Stomach (tissue), 9 donors: ENCODE measurements around the gene CRIM1. TPM values are rescaled to one million over a fixed set of nuclear protein-coding genes. Genes with fewer than 3 reads are reported as not detected.

Experiments
- DNase-seq, 2 donors: peaks; one replicate each; pipeline versions ENCODE4 v3.0.0 to v3.0.0-alpha.2; 2013 to 2019
- H3K27ac ChIP-seq, 5 donors: fragments of 200-600 bp in 4 of 5; sonication (generic) in 4 of 5; one replicate each; pipeline ENCODE4 v1.5.1; 2013 to 2019; ENCODE audit warnings: mild to moderate bottlenecking in 1 of 5, moderate library complexity in 1 of 5
- H3K27me3 ChIP-seq, 3 donors: fragments of 200-600 bp; sonication (generic); one replicate each; pipeline ENCODE4 v1.5.1; 2017 to 2019; ENCODE audit warnings: mixed run types in 1 of 3
- H3K36me3 ChIP-seq, 4 donors: fragments of 200-600 bp; sonication (generic); 1 replicate in 3 of 4; 2 replicates in 1 of 4; pipeline ENCODE4 v1.5.1; 2016 to 2019
- H3K4me1 ChIP-seq, 4 donors: fragments of 200-600 bp; sonication (generic); one replicate each; pipeline ENCODE4 v1.5.1; 2016 to 2019
- H3K4me3 ChIP-seq, 4 donors: fragments of 200-600 bp; sonication (generic) in 3 of 4; one replicate each; pipeline ENCODE4 v1.5.1; 2016 to 2019; ENCODE audit warnings: mild to moderate bottlenecking in 1 of 4
- H3K9me3 ChIP-seq, 4 donors: fragments of 200-600 bp; sonication (generic); one replicate each; pipeline ENCODE4 v1.5.1; 2016 to 2019
- EP300 ChIP-seq: sonication (generic); formaldehyde crosslinking; IDR thresholded peaks from one replicate; pipeline ENCODE4 v1.6.1; 2017; ENCODE audit warnings: antibody characterized with exemption
- POLR2A ChIP-seq, 4 donors: fragments of 450-650 bp; IDR thresholded peaks; one replicate each; pipeline ENCODE4 v1.6.1; 2016; ENCODE audit warnings: antibody characterized with exemption in 4 of 4, control low read depth in 2 of 4, mild to moderate bottlenecking in 1 of 4, moderate library complexity in 1 of 4
- POLR2AphosphoS5 ChIP-seq, 3 donors: sonication (generic); formaldehyde crosslinking; IDR thresholded peaks; one replicate each; pipeline ENCODE4 v1.6.1; 2016; ENCODE audit warnings: antibody characterized with exemption in 3 of 3
- WGBS, 5 donors: extraction: QIAGEN DNeasy Blood & Tissue Kit in 3 of 5; methylation state at CpG; one replicate each; pipeline versions ENCODE4 v1.1.5 to v1.1.7; 2013 to 2018; 5-methylcytosine and 5-hydroxymethylcytosine counted together
- intact Hi-C: fragments of 100-400 bp; cut with DNase I; formaldehyde crosslinking; loops from one replicate; pipeline ENCODE4 v1.15.1; 2023; ENCODE audit warnings: low total_unique reads
- polyA plus RNA-seq, 3 donors: library from polyadenylated mRNA; stranded (reverse); fragments of 200-250 nt; gene quantifications; one replicate each; pipeline ENCODE4 v1.2.3, GENCODE V29; 2013
- total RNA-seq, 5 donors: library from RNA; depleted of rRNA; stranded (reverse); fragments of >200 nt; gene quantifications; one replicate each; pipeline versions ENCODE4 v1.1.0 to v1.2.3, GENCODE V29; 2014 to 2016
- TF ChIP-seq, protein P1 (sequence below), 7 experiments: fragments of 450-650 bp in 4 of 7; fragments of 200-600 bp in 3 of 7; sonication (generic) in 3 of 7; IDR thresholded peaks; one replicate each; pipeline ENCODE4 v1.5.1; 2016 to 2019; ENCODE audit warnings: antibody characterized with exemption in 7 of 7, control low read depth in 2 of 7, mild to moderate bottlenecking in 1 of 7
- donor health status: healthy with polysubstance abuse.
- donor health status: Bipolar disorder and iron deficiency.
- donor health status: healthy.

Gene CRIM1
- total and polyA plus RNA-seq, 8 donors: 3.1 to 158 (median 50.7) TPM

DNA sequence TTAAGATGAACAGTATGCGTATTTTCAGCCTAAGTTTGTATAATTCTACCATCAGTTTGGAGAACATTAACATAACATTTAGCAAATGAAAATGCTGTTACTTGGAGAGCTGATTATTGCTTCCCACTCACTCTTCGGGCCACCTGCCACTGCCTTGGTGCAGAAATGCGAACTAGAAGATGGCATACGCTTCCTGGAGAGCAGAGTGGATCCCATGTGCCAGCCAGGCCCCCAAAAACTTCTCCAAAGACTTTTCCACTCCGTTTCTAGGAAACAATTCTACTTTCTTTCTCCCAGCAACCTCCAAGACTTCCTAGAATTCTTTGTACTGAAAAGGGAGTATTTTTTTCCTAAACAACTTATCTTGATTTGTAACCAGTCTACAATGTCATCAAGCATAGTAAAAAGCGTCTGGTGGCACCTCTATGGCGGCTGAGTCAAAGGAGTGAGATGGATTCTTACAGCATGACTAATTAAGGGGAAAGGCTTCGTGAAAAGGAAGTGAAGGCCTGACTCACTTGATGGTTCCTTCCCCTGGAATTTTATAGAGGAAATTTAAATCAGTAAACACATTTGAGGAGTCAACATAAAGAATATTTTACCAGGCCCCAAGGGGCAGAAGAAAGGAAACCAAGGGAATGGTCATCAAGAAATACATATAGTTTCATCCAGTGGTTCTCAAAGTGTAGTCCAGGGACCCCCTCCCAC is 205.8 kb downstream of the CRIM1 start:
- no peak for TF ChIP-seq POLR2A (IDR thresholded peaks at IDR 0.05)
- TF ChIP-seq, protein P1, sequence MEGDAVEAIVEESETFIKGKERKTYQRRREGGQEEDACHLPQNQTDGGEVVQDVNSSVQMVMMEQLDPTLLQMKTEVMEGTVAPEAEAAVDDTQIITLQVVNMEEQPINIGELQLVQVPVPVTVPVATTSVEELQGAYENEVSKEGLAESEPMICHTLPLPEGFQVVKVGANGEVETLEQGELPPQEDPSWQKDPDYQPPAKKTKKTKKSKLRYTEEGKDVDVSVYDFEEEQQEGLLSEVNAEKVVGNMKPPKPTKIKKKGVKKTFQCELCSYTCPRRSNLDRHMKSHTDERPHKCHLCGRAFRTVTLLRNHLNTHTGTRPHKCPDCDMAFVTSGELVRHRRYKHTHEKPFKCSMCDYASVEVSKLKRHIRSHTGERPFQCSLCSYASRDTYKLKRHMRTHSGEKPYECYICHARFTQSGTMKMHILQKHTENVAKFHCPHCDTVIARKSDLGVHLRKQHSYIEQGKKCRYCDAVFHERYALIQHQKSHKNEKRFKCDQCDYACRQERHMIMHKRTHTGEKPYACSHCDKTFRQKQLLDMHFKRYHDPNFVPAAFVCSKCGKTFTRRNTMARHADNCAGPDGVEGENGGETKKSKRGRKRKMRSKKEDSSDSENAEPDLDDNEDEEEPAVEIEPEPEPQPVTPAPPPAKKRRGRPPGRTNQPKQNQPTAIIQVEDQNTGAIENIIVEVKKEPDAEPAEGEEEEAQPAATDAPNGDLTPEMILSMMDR (IDR thresholded peaks at IDR 0.05): no peak
- no peak for TF ChIP-seq EP300
- peak; percentile 10 to 65 (median 17) for TF ChIP-seq POLR2AphosphoS5 (IDR thresholded peaks at IDR 0.05)
- Histone ChIP-seq H3K4me3 (no peak overlapping the region), H3K36me3 (peaks cover 0 to 15% (median 10%) of the 10 kb centered on the region in 4 donors), H3K4me1 (peaks cover 10 to 37% (median 18%) of the 10 kb centered on the region in 4 donors), H3K9me3 (no peaks in the 10 kb centered on the region), H3K27me3 (no peaks in the 10 kb centered on the region), H3K27ac (peak overlapping the region in 4 of 5 donors; percentile 23 to 78 (median 58))
- 67 to 74% (median 69%) methylated on average over 8 of the region's 8 CpGs for WGBS, 5 donors
- intact Hi-C loops: no loop called here
- DNase-seq: peak in 1 of 2 donors; percentile 78

DNA sequence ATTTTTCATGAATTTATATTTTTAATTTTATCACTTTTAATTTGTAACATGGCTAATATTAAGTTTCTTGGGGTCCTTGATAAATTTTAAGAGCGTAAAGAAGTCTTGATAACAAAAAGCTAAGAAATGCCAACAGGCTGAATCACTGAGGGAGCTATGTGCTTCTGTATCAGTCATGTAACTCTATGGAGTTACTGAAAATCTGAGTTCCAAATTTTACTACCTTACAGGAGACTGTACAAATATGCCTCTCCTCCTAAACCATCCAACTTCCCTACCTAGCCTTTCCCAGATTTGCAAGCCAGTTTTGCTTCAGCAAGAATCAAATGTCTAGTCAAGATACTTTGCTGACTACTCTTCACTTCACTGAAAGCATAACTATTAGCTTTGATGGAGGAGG is 206.7 kb downstream of the CRIM1 start:
- no peaks in the 10 kb centered on the region for H3K27me3 ChIP-seq
- H3K9me3 ChIP-seq: no peaks in the 10 kb centered on the region
- no peak overlapping the region for H3K4me3 ChIP-seq
- peak overlapping the region in 3 of 5 donors; percentile 48 to 78 (median 67) for H3K27ac ChIP-seq
- peaks cover 0 to 22% (median 16%) of the 10 kb centered on the region in 4 donors for H3K36me3 ChIP-seq
- peaks cover 10 to 37% (median 18%) of the 10 kb centered on the region in 4 donors for H3K4me1 ChIP-seq
- WGBS, 5 donors: 69 to 95% (median 87%) methylated on average over 1 of the region's 1 CpG
- intact Hi-C loops: no loop called here
- TF ChIP-seq EP300 (no peak), POLR2AphosphoS5 (IDR thresholded peaks at IDR 0.05) (no peak), POLR2A (IDR thresholded peaks at IDR 0.05) (no peak)
- TF ChIP-seq, protein P1 (IDR thresholded peaks at IDR 0.05): no peak
- DNase-seq: no peak

DNA sequence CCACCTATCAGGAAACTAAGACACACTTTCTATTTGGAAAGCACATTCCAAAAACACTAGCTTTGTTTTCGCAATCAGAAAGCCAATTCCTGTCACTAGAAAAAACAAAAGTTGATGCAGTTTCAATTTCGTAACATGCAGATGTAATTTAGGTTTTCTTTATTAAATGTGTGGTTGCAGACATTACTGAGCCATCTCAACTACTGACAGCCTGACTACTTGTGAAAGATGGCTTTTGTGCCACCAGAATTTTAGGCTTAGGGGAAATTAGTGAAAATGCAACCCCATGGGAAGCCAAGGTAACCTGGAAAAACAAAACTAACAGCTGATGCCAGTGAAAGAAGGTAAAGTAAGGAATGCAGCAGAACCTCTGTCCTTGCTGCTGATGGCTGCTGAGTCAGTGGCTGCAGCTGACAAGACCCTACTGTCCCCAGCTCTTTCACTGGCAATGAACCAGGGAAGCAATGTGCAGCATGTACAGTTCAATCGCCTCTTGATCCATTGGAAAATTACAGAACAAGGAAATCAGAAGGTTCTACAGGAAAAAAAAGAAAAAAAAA is 207.5 kb downstream of the CRIM1 start:
- H3K27ac ChIP-seq: peak overlapping the region in 2 of 5 donors; percentile 67 to 78
- no peaks in the 10 kb centered on the region for H3K27me3 ChIP-seq
- peaks cover 0 to 22% (median 18%) of the 10 kb centered on the region in 4 donors for H3K36me3 ChIP-seq
- DNase-seq: no peak
- peaks cover 10 to 43% (median 21%) of the 10 kb centered on the region in 4 donors for H3K4me1 ChIP-seq
- TF ChIP-seq POLR2A (IDR thresholded peaks at IDR 0.05): no peak
- no peak for TF ChIP-seq POLR2AphosphoS5 (IDR thresholded peaks at IDR 0.05)
- no peak for TF ChIP-seq EP300
- TF ChIP-seq, protein P1 (IDR thresholded peaks at IDR 0.05): no peak
- intact Hi-C loops: no loop called here
- 45 to 59% (median 55%) methylated on average over 3 of the region's 3 CpGs for WGBS, 5 donors
- no peak overlapping the region for H3K4me3 ChIP-seq
- no peaks in the 10 kb centered on the region for H3K9me3 ChIP-seq

DNA sequence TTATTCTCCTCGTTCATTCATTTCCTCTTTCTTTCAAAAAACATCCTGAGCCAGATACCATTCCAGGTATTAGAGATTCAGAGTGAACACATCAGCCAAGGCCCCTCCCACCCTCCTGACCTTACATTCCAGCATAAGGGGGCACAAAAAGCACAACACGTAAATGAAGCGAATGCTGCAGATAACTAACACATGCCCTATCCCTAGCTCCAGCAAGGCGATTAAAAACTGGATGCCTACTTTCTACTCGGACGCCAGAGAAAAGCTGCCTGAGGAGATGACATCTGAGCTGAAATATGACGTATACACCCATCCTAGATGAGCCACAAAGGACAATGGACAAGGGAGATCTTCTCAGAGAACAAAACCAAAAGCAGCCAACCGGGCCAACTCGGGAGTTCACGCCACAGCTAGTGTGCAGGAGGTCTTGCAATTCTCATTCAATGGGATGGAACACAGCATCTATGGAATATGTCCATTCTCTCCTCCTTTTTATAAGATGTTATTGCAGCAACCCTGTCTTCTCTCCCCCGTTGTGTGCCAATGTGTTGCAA is 208.9 kb downstream of the CRIM1 start:
- no peak for DNase-seq
- H3K36me3 ChIP-seq: peaks cover 0 to 22% (median 15%) of the 10 kb centered on the region in 4 donors
- H3K9me3 ChIP-seq: no peaks in the 10 kb centered on the region
- 90 to 94% (median 93%) methylated on average over 11 of the region's 11 CpGs for WGBS, 5 donors
- H3K4me1 ChIP-seq: peaks cover 10 to 57% (median 33%) of the 10 kb centered on the region in 4 donors
- intact Hi-C loops: no loop called here
- H3K27ac ChIP-seq: no peak overlapping the region
- H3K27me3 ChIP-seq: no peaks in the 10 kb centered on the region
- no peak overlapping the region for H3K4me3 ChIP-seq
- no peak for TF ChIP-seq EP300
- TF ChIP-seq, protein P1 (IDR thresholded peaks at IDR 0.05): no peak
- TF ChIP-seq POLR2AphosphoS5 (IDR thresholded peaks at IDR 0.05): no peak
- no peak for TF ChIP-seq POLR2A (IDR thresholded peaks at IDR 0.05)
